Osteocyte (in vitro differentiated cells): ENCODE results near the gene SLC5A7. TPM values are rescaled to one million over a fixed set of nuclear protein-coding genes. Genes with fewer than 3 reads are reported as not detected.

Source experiments
- DNase-seq: peaks from one replicate; pipeline ENCODE4 v3.0.0; 2021; ENCODE audit warnings: mixed read lengths; ENCODE audit not compliant: unreplicated experiment; ENCODE audit errors: extremely low spot score
- H3K27ac Mint-ChIP-seq: one replicate; pipeline ENCODE4 v1.8.0; 2021; ENCODE audit warnings: mild to moderate bottlenecking, mixed read lengths; ENCODE audit not compliant: unreplicated experiment
- H3K27me3 Mint-ChIP-seq: one replicate; pipeline ENCODE4 v1.8.0; 2021; ENCODE audit warnings: mixed read lengths; ENCODE audit not compliant: unreplicated experiment
- H3K36me3 Mint-ChIP-seq: one replicate; pipeline ENCODE4 v1.8.0; 2021; ENCODE audit warnings: mixed read lengths; ENCODE audit not compliant: unreplicated experiment
- H3K4me1 Mint-ChIP-seq: one replicate; pipeline ENCODE4 v1.8.0; 2021; ENCODE audit warnings: mixed read lengths; ENCODE audit not compliant: unreplicated experiment
- H3K4me3 Mint-ChIP-seq: one replicate; pipeline ENCODE4 v1.8.0; 2021; ENCODE audit warnings: mild to moderate bottlenecking, moderate library complexity, mixed read lengths; ENCODE audit not compliant: unreplicated experiment
- H3K9me3 Mint-ChIP-seq: one replicate; pipeline ENCODE4 v1.8.0; 2021; ENCODE audit warnings: mixed read lengths; ENCODE audit not compliant: unreplicated experiment
- total RNA-seq: library from RNA; stranded (reverse); gene quantifications from 2 replicates; pipeline ENCODE4 v1.2.1, GENCODE V29; 2021
- TF ChIP-seq, protein P1 (sequence below): fragments of 200-600 bp; sonication (generic); IDR thresholded peaks from 2 replicates; pipeline ENCODE4 v1.5.0; 2021; ENCODE audit warnings: antibody characterized with exemption, mild to moderate bottlenecking, moderate library complexity

SLC5A7 gene
- total RNA-seq, 1 donor from 2014 or later: not detected

DNA sequence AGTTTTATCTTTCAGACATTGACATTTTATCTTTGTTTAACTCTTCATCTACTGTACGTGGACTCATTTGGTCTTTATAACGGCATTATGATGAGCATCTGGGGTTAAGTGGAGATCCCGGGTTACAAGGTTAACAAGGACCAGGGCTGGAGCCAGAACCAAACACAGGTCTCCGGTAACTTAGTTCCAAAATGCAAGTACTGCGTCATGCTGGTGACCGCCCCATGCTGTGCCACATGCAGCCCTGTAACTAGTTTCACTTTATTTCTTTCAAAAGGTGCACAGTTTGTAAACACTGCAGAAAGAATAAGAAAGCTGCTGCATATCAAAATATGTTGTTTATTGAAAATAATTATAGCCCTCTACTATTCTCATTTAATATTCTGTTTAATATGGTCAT, 3.1 kb downstream of the SLC5A7 start:
- DNase-seq: no peak
- Mint-ChIP-seq H3K4me3 (no peak overlapping the region), H3K9me3 (no peaks in the 10 kb centered on the region), H3K4me1 (no peaks in the 10 kb centered on the region), H3K27ac (no peak overlapping the region), H3K27me3 (peaks cover 57% of the 10 kb centered on the region), H3K36me3 (no peaks in the 10 kb centered on the region)
- TF ChIP-seq, protein P1, sequence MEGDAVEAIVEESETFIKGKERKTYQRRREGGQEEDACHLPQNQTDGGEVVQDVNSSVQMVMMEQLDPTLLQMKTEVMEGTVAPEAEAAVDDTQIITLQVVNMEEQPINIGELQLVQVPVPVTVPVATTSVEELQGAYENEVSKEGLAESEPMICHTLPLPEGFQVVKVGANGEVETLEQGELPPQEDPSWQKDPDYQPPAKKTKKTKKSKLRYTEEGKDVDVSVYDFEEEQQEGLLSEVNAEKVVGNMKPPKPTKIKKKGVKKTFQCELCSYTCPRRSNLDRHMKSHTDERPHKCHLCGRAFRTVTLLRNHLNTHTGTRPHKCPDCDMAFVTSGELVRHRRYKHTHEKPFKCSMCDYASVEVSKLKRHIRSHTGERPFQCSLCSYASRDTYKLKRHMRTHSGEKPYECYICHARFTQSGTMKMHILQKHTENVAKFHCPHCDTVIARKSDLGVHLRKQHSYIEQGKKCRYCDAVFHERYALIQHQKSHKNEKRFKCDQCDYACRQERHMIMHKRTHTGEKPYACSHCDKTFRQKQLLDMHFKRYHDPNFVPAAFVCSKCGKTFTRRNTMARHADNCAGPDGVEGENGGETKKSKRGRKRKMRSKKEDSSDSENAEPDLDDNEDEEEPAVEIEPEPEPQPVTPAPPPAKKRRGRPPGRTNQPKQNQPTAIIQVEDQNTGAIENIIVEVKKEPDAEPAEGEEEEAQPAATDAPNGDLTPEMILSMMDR: no peak

DNA sequence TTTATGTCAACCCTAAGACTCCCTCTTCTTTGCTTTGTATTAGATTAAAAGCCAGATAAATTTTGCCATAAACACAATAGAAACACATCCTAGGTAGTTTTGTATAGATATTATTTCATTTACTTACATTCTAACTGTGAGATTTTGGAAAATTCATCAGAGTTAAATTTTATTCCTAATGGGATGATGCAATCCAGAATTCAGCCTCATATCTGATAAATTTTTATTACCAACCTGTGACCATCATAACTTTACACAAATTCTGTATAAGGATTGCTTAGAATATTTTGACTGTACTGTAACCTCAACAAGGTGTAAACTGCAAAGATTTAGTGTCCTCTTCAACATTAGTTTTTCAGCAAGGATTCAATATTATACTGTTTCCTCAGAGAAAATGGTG, 4.4 kb downstream of the SLC5A7 start:
- Mint-ChIP-seq H3K27ac (no peak overlapping the region), H3K4me1 (no peaks in the 10 kb centered on the region), H3K36me3 (no peaks in the 10 kb centered on the region), H3K4me3 (no peak overlapping the region), H3K9me3 (no peaks in the 10 kb centered on the region), H3K27me3 (peaks cover 48% of the 10 kb centered on the region)
- TF ChIP-seq, protein P1: no peak
- no peak for DNase-seq

DNA sequence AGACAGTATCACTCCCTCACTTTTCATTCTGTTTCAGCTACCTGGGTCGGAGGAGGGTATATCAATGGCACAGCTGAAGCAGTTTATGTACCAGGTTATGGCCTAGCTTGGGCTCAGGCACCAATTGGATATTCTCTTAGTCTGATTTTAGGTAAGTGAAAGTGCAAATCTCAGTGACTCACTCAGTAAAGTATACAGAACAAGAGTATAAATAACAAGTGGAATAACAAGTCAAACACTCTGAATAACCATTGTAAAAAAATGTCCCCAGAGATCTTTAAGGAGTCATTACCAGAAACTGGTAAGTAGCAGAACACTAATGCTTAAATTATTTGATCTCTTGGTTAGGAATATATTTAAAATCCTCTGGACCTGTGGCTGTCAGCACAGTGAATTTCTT, 5.7 kb downstream of the SLC5A7 start:
- H3K27ac Mint-ChIP-seq: no peak overlapping the region
- no peaks in the 10 kb centered on the region for H3K36me3 Mint-ChIP-seq
- H3K9me3 Mint-ChIP-seq: no peaks in the 10 kb centered on the region
- H3K4me3 Mint-ChIP-seq: no peak overlapping the region
- DNase-seq: no peak
- TF ChIP-seq, protein P1: no peak
- H3K4me1 Mint-ChIP-seq: no peaks in the 10 kb centered on the region
- peaks cover 44% of the 10 kb centered on the region for H3K27me3 Mint-ChIP-seq

DNA sequence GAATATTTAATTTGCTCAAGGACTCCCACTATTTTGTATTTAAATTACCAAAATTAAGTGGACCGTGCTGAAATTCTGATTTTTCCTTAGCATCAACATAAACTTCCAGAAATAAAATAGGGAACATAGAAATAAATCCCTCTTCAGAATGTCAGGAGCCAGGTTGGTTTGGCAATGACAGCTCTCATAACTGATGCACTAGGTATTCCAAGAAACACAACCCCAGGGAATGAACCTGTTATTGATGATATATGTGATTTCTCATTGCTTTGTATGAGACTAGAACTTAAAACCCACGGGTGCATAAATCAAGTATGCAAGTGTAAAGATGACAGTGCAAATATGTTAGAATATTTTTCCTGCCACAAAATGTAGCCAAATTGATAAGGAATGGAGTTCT, 12.8 kb downstream of the SLC5A7 start:
- H3K27me3 Mint-ChIP-seq: peaks cover 32% of the 10 kb centered on the region
- TF ChIP-seq, protein P1: no peak
- H3K27ac Mint-ChIP-seq: no peak overlapping the region
- H3K36me3 Mint-ChIP-seq: no peaks in the 10 kb centered on the region
- H3K4me1 Mint-ChIP-seq: no peaks in the 10 kb centered on the region
- no peak overlapping the region for H3K4me3 Mint-ChIP-seq
- DNase-seq: no peak
- no peaks in the 10 kb centered on the region for H3K9me3 Mint-ChIP-seq

DNA sequence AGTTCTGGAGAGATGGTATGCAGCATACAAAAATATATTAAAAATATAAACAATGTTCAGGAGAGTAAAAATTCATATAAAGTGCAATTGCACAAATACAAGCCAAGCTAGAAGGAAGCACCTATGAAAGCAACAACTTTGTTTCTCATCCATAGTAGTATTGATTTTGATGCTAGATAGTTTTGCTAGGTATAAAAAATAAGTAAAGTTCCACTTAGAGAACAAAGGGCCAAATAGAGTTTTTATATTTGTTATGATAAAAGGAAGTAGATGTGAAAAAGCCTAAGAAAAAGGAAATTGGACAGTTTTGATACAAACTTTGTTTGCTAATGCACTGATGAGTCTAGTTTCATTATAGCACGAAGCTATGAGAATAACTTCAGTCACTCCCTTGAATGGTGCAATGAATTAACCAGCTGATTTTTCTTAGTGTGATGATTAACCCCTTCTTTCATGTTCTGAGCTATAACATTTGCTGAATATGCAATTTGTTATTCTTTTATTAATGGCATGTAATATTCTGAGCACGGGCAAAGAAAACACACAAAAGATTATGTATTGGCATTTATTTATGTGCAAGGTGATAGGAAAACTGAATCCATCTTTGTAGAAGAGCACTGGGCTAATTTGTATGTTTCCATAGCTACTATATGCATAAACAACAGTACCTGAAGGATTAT, 24.7 kb downstream of the SLC5A7 start:
- H3K4me1 Mint-ChIP-seq: no peaks in the 10 kb centered on the region
- no peaks in the 10 kb centered on the region for H3K36me3 Mint-ChIP-seq
- no peak overlapping the region for H3K4me3 Mint-ChIP-seq
- no peak overlapping the region for H3K27ac Mint-ChIP-seq
- TF ChIP-seq, protein P1: no peak
- H3K9me3 Mint-ChIP-seq: peaks cover 13% of the 10 kb centered on the region
- H3K27me3 Mint-ChIP-seq: no peaks in the 10 kb centered on the region
- DNase-seq: no peak
